Measurements from ENCODE around the gene KLHL35.

KLHL35 gene

DNA sequence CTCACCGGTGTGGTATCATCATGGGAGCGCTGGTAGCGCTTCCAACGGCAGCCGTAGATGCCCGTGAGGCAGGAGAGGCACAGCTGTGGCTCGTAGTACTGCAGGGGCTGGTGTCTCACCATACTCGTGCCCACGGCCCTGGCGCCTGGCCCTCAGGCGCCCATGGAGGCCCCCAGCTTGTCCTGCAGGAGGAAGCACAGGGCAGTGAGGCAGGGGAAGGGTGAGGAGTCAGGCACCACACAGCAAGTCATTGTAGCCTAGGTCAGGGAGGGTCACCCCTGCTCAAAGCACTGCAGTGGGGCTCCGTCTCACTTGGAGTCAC is 44.6 kb upstream of the KLHL35 start:
- H3K27ac ChIP-seq (replicated peaks) = no peak overlapping the region
- DNase-seq (ENCODE audit: low read depth in 1 of 2, low spot score in 1 of 2) = no peak
- no peaks in the 10 kb centered on the region for H3K27me3 ChIP-seq (ENCODE audit: insufficient read depth, poor library complexity, severe bottlenecking)
- H3K4me3 ChIP-seq (replicated peaks; ENCODE audit: insufficient read depth, low read length) = no peak overlapping the region
- TF ChIP-seq, protein P1, sequence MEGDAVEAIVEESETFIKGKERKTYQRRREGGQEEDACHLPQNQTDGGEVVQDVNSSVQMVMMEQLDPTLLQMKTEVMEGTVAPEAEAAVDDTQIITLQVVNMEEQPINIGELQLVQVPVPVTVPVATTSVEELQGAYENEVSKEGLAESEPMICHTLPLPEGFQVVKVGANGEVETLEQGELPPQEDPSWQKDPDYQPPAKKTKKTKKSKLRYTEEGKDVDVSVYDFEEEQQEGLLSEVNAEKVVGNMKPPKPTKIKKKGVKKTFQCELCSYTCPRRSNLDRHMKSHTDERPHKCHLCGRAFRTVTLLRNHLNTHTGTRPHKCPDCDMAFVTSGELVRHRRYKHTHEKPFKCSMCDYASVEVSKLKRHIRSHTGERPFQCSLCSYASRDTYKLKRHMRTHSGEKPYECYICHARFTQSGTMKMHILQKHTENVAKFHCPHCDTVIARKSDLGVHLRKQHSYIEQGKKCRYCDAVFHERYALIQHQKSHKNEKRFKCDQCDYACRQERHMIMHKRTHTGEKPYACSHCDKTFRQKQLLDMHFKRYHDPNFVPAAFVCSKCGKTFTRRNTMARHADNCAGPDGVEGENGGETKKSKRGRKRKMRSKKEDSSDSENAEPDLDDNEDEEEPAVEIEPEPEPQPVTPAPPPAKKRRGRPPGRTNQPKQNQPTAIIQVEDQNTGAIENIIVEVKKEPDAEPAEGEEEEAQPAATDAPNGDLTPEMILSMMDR (IDR thresholded peaks at IDR 0.05; ENCODE audit: insufficient read depth, low read length) = no peak
- no peak for TF ChIP-seq POLR2AphosphoS5 (IDR thresholded peaks at IDR 0.05; ENCODE audit: low read depth)
- TF ChIP-seq SPI1 (IDR thresholded peaks at IDR 0.05; ENCODE audit: borderline replicate concordance, low read depth) = no peak
- TF ChIP-seq, protein P2, sequence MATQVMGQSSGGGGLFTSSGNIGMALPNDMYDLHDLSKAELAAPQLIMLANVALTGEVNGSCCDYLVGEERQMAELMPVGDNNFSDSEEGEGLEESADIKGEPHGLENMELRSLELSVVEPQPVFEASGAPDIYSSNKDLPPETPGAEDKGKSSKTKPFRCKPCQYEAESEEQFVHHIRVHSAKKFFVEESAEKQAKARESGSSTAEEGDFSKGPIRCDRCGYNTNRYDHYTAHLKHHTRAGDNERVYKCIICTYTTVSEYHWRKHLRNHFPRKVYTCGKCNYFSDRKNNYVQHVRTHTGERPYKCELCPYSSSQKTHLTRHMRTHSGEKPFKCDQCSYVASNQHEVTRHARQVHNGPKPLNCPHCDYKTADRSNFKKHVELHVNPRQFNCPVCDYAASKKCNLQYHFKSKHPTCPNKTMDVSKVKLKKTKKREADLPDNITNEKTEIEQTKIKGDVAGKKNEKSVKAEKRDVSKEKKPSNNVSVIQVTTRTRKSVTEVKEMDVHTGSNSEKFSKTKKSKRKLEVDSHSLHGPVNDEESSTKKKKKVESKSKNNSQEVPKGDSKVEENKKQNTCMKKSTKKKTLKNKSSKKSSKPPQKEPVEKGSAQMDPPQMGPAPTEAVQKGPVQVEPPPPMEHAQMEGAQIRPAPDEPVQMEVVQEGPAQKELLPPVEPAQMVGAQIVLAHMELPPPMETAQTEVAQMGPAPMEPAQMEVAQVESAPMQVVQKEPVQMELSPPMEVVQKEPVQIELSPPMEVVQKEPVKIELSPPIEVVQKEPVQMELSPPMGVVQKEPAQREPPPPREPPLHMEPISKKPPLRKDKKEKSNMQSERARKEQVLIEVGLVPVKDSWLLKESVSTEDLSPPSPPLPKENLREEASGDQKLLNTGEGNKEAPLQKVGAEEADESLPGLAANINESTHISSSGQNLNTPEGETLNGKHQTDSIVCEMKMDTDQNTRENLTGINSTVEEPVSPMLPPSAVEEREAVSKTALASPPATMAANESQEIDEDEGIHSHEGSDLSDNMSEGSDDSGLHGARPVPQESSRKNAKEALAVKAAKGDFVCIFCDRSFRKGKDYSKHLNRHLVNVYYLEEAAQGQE (IDR thresholded peaks at IDR 0.05; ENCODE audit: insufficient replicate concordance, low read depth) = no peak
- no peak for TF ChIP-seq GABPA (IDR thresholded peaks at IDR 0.05; ENCODE audit: low read depth)

DNA sequence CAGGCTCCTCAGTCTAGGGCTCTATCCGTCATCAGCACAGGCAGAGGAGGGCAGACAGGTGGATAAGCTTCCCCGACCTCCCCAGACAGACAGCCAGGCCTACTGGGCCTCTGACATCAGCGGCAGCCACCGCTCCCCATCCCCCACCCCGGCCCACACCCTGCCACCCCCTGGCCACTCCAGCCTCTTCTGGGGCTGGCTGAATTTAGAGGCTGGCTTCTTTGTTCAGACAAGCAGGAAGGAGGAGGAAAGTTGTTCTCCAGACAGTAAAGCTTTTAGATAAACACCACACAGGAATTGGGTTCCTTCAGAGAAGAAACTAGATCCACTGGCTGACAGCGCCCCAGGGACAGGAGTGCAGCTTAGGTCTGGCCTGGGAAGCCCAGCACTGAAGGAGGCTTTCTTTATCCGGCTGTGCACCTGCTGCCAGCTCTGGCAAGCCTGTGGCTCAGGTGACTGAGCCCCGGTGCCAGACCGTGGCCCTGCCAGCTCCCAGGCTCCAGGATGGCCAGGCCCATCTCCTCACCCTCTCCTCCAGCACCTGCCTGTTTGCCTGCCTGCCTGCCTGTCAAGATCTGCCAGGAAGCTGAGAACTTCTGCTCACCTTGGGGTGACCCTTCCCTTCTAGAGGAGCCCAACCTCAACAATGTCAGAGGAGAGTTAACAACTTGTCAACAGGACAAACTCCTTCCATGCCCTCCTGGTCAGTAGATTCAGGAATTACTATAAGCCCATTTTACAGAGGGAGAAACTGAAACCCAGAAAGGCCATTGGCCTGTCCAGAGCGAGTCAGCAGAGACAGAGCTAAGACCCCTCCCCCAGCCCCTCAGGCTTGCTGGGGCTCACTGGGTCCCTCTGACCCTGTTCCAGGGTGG is 44.0 kb upstream of the KLHL35 start:
- no peak for DNase-seq (ENCODE audit: low read depth in 1 of 2, low spot score in 1 of 2)
- TF ChIP-seq, protein P2 (IDR thresholded peaks at IDR 0.05; ENCODE audit: insufficient replicate concordance, low read depth) = no peak
- TF ChIP-seq, protein P1 (IDR thresholded peaks at IDR 0.05; ENCODE audit: insufficient read depth, low read length) = no peak
- no peak for TF ChIP-seq SPI1 (IDR thresholded peaks at IDR 0.05; ENCODE audit: borderline replicate concordance, low read depth)
- TF ChIP-seq GABPA (IDR thresholded peaks at IDR 0.05; ENCODE audit: low read depth) = no peak
- TF ChIP-seq POLR2AphosphoS5 (IDR thresholded peaks at IDR 0.05; ENCODE audit: low read depth) = no peak
- H3K27me3 ChIP-seq (ENCODE audit: insufficient read depth, poor library complexity, severe bottlenecking) = no peaks in the 10 kb centered on the region
- no peak overlapping the region for H3K27ac ChIP-seq (replicated peaks)
- H3K4me3 ChIP-seq (replicated peaks; ENCODE audit: insufficient read depth, low read length) = no peak overlapping the region

DNA sequence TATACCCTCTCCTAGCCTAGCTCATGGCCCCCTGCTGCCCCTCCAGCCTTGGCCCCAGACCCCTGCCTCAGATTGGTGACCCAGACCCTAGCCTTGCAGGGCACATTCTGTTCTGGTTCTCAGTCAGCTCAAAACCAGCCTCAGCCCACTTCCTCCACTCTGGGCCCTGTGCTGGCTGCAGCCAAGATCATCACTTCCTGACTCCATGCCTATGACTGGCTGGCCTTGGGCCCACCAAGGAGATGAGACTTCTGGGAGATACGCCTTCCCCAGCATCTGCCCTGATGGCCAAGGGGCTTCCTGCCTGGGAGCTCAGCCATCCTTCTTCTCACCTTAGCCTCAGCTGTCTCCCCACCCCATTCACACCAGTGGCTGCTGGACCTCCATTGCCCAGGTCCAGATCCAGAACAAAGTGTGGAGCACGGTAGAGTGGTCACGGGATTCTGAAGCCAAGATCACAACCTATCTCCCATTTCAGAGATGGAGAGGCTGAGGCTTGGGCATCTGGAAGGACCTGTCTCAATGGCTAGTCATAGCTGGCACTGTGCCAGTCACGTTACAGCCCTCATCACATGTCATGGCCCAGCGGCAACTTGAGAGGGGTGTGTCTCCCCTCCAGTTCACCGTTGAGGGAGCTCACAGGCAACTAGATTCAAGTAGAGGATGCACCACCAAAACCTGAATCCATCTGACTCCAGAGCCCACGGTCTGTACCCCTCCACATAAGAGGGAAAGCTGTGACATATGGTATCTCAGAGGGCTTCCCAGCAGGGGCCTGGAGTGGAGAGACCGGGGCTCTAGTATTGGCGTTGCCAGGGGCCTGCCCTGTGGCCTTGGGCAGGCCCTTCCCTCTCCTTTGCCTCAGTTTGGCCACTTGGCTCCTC is 43.0 kb upstream of the KLHL35 start:
- no peak overlapping the region for H3K4me3 ChIP-seq (replicated peaks; ENCODE audit: insufficient read depth, low read length)
- no peak overlapping the region for H3K27ac ChIP-seq (replicated peaks)
- TF ChIP-seq, protein P1 (IDR thresholded peaks at IDR 0.05; ENCODE audit: insufficient read depth, low read length) = no peak
- TF ChIP-seq SPI1 (IDR thresholded peaks at IDR 0.05; ENCODE audit: borderline replicate concordance, low read depth) (no peak), POLR2AphosphoS5 (IDR thresholded peaks at IDR 0.05; ENCODE audit: low read depth) (no peak), GABPA (IDR thresholded peaks at IDR 0.05; ENCODE audit: low read depth) (no peak)
- TF ChIP-seq, protein P2 (IDR thresholded peaks at IDR 0.05; ENCODE audit: insufficient replicate concordance, low read depth) = no peak
- no peaks in the 10 kb centered on the region for H3K27me3 ChIP-seq (ENCODE audit: insufficient read depth, poor library complexity, severe bottlenecking)
- DNase-seq (ENCODE audit: low read depth in 1 of 2, low spot score in 1 of 2) = no peak
